Endothelial cell of umbilical vein (primary cell): ENCODE results near the gene KAT2B. TPM values are rescaled to one million over a fixed set of nuclear protein-coding genes. Genes with fewer than 3 reads are reported as not detected.

Experiments used
- BruUV-seq: library from RNA; stranded (reverse); fragments of 400-500 nt; replicated peaks from 2 replicates; lab custom pipeline; 2021; lab: Mats Ljungman, UMichigan
- CTCF ChIA-PET: fragments of 300-600, 350-600 bp; sonication (Branson Sonifier 250); formaldehyde crosslinking; loops from one replicate; lab custom pipeline; 2021; ENCODE audit warnings: antibody characterized with exemption, inconsistent platforms; lab: Charles Lee
- POLR2A ChIA-PET: fragments of 300-600, 350-600 bp; sonication (Branson Sonifier 250); formaldehyde crosslinking; loops from one replicate; lab custom pipeline; 2021; ENCODE audit warnings: antibody characterized with exemption, inconsistent platforms; lab: Charles Lee
- DNase-seq: peaks from one replicate; pipeline ENCODE4 v3.0.0-alpha.2; 2011; ENCODE audit warnings: low read depth, low spot score
- FAIRE-seq: peaks from 2 replicates; lab custom pipeline; 2011; peaks lifted over from hg19 to GRCh38; lab: Jason Lieb, UNC
- H2AFZ ChIP-seq: 2 replicates; pipeline ENCODE4 v1.6.0; 2012; ENCODE audit warnings: low read depth, low read length, control low read depth, inconsistent platforms
- H3K27ac ChIP-seq: 2 replicates; pipeline ENCODE4 v1.5.1; 2011; ENCODE audit warnings: low read depth, mild to moderate bottlenecking, control low read depth, low read length, moderate library complexity; ENCODE audit not compliant: insufficient read depth
- H3K27me3 ChIP-seq, 2 experiments: 2 replicates each; pipeline versions ENCODE4 v1.6.0 to v1.6.1; 2011; ENCODE audit warnings: low read length in 2 of 2, mixed read lengths in 1 of 2; ENCODE audit not compliant: control insufficient read depth in 2 of 2, insufficient read depth in 2 of 2
- H3K36me3 ChIP-seq, 2 experiments: 2 replicates in 1 of 2; 3 replicates in 1 of 2; pipeline ENCODE4 v1.5.1; 2011; ENCODE audit warnings: low read length in 2 of 2, mild to moderate bottlenecking in 1 of 2, moderate library complexity in 1 of 2; ENCODE audit not compliant: control insufficient read depth in 2 of 2, insufficient read depth in 2 of 2; ENCODE audit errors: extremely low read depth in 1 of 2
- H3K4me1 ChIP-seq: 3 replicates; pipeline ENCODE4 v1.5.1; 2011; ENCODE audit warnings: mild to moderate bottlenecking, low read length; ENCODE audit not compliant: control insufficient read depth, insufficient read depth; ENCODE audit errors: extremely low read depth
- H3K4me2 ChIP-seq: 2 replicates; pipeline ENCODE4 v1.6.1; 2011; ENCODE audit warnings: low read length, control low read depth, mixed read lengths; ENCODE audit not compliant: insufficient read depth
- H3K4me3 ChIP-seq, 3 experiments: fragments of 200-600 bp in 1 of 3; sonication (generic), shearing (Covaris generic) in 1 of 3; replicated peaks in 1 of 3; 2 replicates each; pipeline ENCODE4 v1.5.1; 2011 to 2016; ENCODE audit warnings: control low read depth in 3 of 3, low read length in 3 of 3, mild to moderate bottlenecking in 2 of 3, inconsistent platforms in 1 of 3, low read depth in 1 of 3, moderate library complexity in 1 of 3; ENCODE audit not compliant: insufficient read depth in 1 of 3
- H3K79me2 ChIP-seq: 2 replicates; pipeline ENCODE4 v1.6.0; 2012; ENCODE audit warnings: low read length, inconsistent platforms; ENCODE audit not compliant: control insufficient read depth, insufficient read depth
- H3K9ac ChIP-seq: replicated peaks from 2 replicates; pipeline ENCODE3; 2011; ENCODE audit warnings: low read length, control low read depth; ENCODE audit not compliant: insufficient read depth; ENCODE audit errors: extremely low read depth
- H3K9me1 ChIP-seq: replicated peaks from 3 replicates; pipeline ENCODE4 v1.6.0; 2011; ENCODE audit warnings: mild to moderate bottlenecking, low read length; ENCODE audit not compliant: control insufficient read depth, insufficient read depth; ENCODE audit errors: extremely low read depth
- H3K9me3 ChIP-seq: replicated peaks from 2 replicates; pipeline ENCODE4 v1.5.1; 2012; ENCODE audit warnings: low read length, inconsistent platforms; ENCODE audit not compliant: control insufficient read depth, insufficient read depth
- H4K20me1 ChIP-seq: replicated peaks from 2 replicates; pipeline ENCODE3; 2011; ENCODE audit warnings: mild to moderate bottlenecking, low read length; ENCODE audit not compliant: control insufficient read depth, insufficient read depth; ENCODE audit errors: extremely low read depth
- CTCF ChIP-seq, 2 donors: IDR thresholded peaks; 1 replicate in 1 of 2; 2 replicates in 1 of 2; pipeline ENCODE4 v1.5.1; 2011; ENCODE audit warnings: low read length in 2 of 2, mild to moderate bottlenecking in 2 of 2, moderate library complexity in 2 of 2, control low read depth in 1 of 2, inconsistent platforms in 1 of 2, low read depth in 1 of 2; ENCODE audit not compliant: insufficient read depth in 1 of 2; ENCODE audit errors: extremely low read depth in 1 of 2
- EZH2 ChIP-seq: IDR thresholded peaks from 2 replicates; pipeline ENCODE4 v1.6.1; 2012; ENCODE audit warnings: borderline replicate concordance, low read depth, mild to moderate bottlenecking, moderate library complexity, low read length, inconsistent platforms; ENCODE audit not compliant: severe bottlenecking
- FOS ChIP-seq: IDR thresholded peaks from 2 replicates; pipeline ENCODE4 v1.6.1; 2011; ENCODE audit warnings: mild to moderate bottlenecking, low read length, moderate library complexity, borderline replicate concordance; ENCODE audit not compliant: insufficient read depth
- GATA2 ChIP-seq: IDR thresholded peaks from 2 replicates; pipeline ENCODE4 v1.7.0; 2011; ENCODE audit warnings: low read depth, mild to moderate bottlenecking, moderate library complexity, mixed read lengths, low read length; ENCODE audit not compliant: insufficient read length, insufficient read depth
- JUN ChIP-seq: IDR thresholded peaks from 2 replicates; pipeline ENCODE4 v1.6.1; 2011; ENCODE audit warnings: borderline replicate concordance, low read depth; ENCODE audit not compliant: insufficient read length, insufficient read depth
- MAX ChIP-seq: IDR thresholded peaks from 2 replicates; pipeline ENCODE4 v1.6.1; 2011; ENCODE audit not compliant: insufficient read depth, insufficient read length
- MYC ChIP-seq: IDR thresholded peaks from one replicate; pipeline ENCODE4 v1.6.1; 2011; ENCODE audit warnings: mild to moderate bottlenecking, low read depth, low read length
- POLR2A ChIP-seq: IDR thresholded peaks from 2 replicates; pipeline ENCODE4 v1.6.1; 2012; ENCODE audit warnings: low read depth, mild to moderate bottlenecking, control low read depth, low read length
- POLR2AphosphoS5 ChIP-seq: IDR thresholded peaks from 2 replicates; pipeline ENCODE4 v1.6.1; 2012; ENCODE audit warnings: low read depth, mild to moderate bottlenecking, control low read depth, low read length, moderate library complexity; ENCODE audit not compliant: insufficient read depth
- dilution Hi-C: fragments of 300-500 bp; cut with MboI; formaldehyde crosslinking; loops from one replicate; pipeline ENCODE4 v1.15.0; 2019; ENCODE audit warnings: low sequenced_read_pairs; ENCODE audit not compliant: extremely low pct_ligation_motif_present
- intact Hi-C: fragments of 100-400 bp; cut with micrococcal nuclease; formaldehyde crosslinking; loops from one replicate; pipeline ENCODE4 v1.10.0; 2022
- polyA plus RNA-seq, 4 experiments: library from polyadenylated mRNA; depleted of rRNA in 3 of 4; stranded (reverse) in 3 of 4; unstranded in 1 of 4; fragments of >200 nt; gene quantifications; 2 replicates each; pipeline versions ENCODE4 v1.2.1 to v1.2.3, GENCODE V29; 2011 to 2012; ENCODE audit warnings: missing spikeins in 1 of 4
- total RNA-seq: library from RNA; stranded (reverse); gene quantifications from 2 replicates; pipeline ENCODE4 v1.2.3, GENCODE V29; 2021

Gene KAT2B
- total and polyA plus RNA-seq, 2 donors (not counting 3 experiments of a cell fraction or from before 2014, with no cell fraction given), result 2.6 to 11.0 TPM

DNA sequence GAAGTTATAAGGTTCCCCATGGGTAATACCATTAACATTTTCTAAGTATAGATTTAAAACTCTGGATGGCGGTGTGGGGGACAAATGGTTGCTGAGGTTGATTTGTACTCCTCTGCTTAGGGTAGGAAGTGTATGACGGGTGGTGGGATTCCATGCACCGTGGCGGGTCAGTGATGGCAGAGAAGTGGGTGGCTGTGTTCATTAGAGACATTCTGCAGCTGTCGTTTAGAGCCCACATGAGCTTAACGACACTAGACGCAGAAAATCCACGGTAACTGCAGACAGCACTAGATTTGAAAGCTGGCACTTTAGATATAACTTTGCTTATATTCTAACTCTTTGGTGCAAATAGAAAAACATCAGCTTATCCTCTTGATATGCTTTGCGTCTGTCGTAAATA lies 108.2 kb downstream of the KAT2B start:
- Histone ChIP-seq H3K9me1 (no peaks in the 10 kb centered on the region), H3K4me1 (no peaks in the 10 kb centered on the region), H3K27me3 (no peaks in the 10 kb centered on the region), H3K79me2 (no peaks in the 10 kb centered on the region), H3K9me3 (no peaks in the 10 kb centered on the region), H3K27ac (no peak overlapping the region), H3K9ac (no peak overlapping the region), H3K4me3 (no peak overlapping the region), H3K36me3 (no peaks in the 10 kb centered on the region), H3K4me2 (no peak overlapping the region), H4K20me1 (no peaks in the 10 kb centered on the region), H2AFZ (no peak overlapping the region)
- CTCF ChIA-PET, result interaction anchor here (1.8 kb wide), 1 partner anchor 35 kb away, joined by 4 read pairs; no protein-coding TSS in a partner anchor
- dilution Hi-C loops, result no loop called here
- TF ChIP-seq MAX, result no peak
- no peak for TF ChIP-seq EZH2
- no peak for TF ChIP-seq POLR2A
- intact Hi-C loops, result no loop called here
- FAIRE-seq (no peak), DNase-seq (no peak)
- no TSS peak for BruUV-seq
- POLR2A ChIA-PET, result no interaction called here

DNA sequence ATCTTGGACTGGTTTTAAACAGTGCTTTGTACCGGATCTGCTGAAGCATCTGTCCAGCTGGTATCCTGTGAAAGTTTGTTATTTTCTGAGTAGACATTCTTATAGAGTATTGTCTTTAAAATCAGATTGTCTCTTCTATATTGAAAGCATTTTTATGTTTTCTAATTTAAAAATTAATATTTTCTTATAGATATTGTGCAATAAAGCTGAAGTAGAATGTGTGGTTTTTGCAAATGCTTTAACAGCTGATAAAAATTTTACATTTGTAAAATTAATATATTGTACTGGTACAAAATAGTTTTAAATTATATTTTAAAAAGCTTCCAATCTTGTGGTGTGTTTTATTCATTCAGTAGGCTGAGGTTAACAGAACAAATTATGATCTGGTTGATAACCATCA lies 113.8 kb downstream of the KAT2B start:
- dilution Hi-C loops, result no loop called here

More for the DNA sequence above, 113.8 kb downstream of the KAT2B start:
- DNase-seq (no peak), FAIRE-seq (no peak)
- no TSS peak for BruUV-seq
- no peak overlapping the region for H3K27ac ChIP-seq
- CTCF ChIA-PET, result interaction anchor here (1.0 kb wide), 1 partner anchor 268 kb away, joined by 3 read pairs; no protein-coding TSS in a partner anchor
- no peak for TF ChIP-seq POLR2AphosphoS5
- no peak for TF ChIP-seq CTCF (IDR thresholded peaks at IDR 0.05; ENCODE audit: extremely low read depth in 1 of 2, insufficient read depth in 1 of 2, low read depth in 1 of 2, low read length in 2 of 2)
- TF ChIP-seq JUN, result no peak
- TF ChIP-seq EZH2, result no peak
- TF ChIP-seq FOS, result no peak
- no peak for TF ChIP-seq GATA2
- no peak for TF ChIP-seq MYC
- TF ChIP-seq MAX, result no peak
- TF ChIP-seq POLR2A, result no peak
- no peaks in the 10 kb centered on the region for H3K36me3 ChIP-seq
- intact Hi-C loops, result no loop called here
- no peaks in the 10 kb centered on the region for H3K9me1 ChIP-seq
- H3K4me3 ChIP-seq, result no peak overlapping the region
- POLR2A ChIA-PET, result no interaction called here
- H3K9me3 ChIP-seq, result no peaks in the 10 kb centered on the region
- H2AFZ ChIP-seq, result no peak overlapping the region
- H3K4me1 ChIP-seq, result no peaks in the 10 kb centered on the region
- no peaks in the 10 kb centered on the region for H3K27me3 ChIP-seq
- H3K4me2 ChIP-seq, result no peak overlapping the region
- no peak overlapping the region for H3K9ac ChIP-seq
- no peaks in the 10 kb centered on the region for H3K79me2 ChIP-seq
- no peaks in the 10 kb centered on the region for H4K20me1 ChIP-seq
